Measurements from ENCODE around the gene ANKRD34A.

Gene ANKRD34A

GRCh38 chr1:145990249-145990855 lies 26.0 kb upstream of the ANKRD34A start:
- peak; percentile 46 for DNase-seq

- DNase-seq = no peak
These were observed 24.4 kb upstream of the ANKRD34A start for GRCh38 chr1:145988773-145989172.

DNA sequence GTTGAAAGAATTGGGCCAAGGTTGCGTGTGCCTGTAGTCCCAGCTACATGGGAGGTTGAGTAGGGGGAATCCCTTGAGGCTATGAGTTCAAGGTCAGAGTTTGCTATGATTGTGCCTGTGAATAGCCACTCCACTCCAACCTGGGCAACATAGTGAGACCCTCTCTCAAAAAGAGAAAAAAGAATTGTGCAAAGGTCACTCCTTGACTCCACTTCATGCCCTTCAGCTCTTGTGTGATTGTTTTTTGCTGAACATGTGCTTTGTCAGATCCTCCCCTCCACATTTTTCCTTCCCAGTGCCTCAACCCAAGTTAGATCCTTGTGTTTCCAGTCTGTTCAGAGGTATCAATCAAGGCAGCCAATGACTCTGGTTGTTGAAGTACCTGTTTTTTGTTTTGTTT lies 23.6 kb upstream of the ANKRD34A start:
- no peak for DNase-seq

DNA sequence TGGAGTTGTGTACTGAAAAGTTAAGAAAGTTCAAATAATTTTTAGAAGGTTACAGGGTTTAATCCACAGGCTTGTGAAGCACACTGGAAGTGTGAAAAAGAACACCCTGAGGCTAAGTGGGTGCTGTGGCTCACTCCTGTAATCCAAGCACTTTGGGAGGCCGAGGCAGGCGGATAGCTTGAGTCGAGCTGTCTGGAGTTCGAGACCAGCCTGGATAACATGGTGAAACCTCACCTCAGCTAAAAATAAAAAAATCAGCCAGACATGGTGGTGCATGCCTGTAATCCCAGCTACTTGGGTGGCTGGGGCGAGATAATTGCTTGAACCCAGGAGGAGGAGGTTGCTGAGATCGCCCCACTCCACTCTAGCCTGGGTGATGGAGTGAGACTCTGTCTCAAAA lies 22.2 kb upstream of the ANKRD34A start:
- no peak for DNase-seq

DNA sequence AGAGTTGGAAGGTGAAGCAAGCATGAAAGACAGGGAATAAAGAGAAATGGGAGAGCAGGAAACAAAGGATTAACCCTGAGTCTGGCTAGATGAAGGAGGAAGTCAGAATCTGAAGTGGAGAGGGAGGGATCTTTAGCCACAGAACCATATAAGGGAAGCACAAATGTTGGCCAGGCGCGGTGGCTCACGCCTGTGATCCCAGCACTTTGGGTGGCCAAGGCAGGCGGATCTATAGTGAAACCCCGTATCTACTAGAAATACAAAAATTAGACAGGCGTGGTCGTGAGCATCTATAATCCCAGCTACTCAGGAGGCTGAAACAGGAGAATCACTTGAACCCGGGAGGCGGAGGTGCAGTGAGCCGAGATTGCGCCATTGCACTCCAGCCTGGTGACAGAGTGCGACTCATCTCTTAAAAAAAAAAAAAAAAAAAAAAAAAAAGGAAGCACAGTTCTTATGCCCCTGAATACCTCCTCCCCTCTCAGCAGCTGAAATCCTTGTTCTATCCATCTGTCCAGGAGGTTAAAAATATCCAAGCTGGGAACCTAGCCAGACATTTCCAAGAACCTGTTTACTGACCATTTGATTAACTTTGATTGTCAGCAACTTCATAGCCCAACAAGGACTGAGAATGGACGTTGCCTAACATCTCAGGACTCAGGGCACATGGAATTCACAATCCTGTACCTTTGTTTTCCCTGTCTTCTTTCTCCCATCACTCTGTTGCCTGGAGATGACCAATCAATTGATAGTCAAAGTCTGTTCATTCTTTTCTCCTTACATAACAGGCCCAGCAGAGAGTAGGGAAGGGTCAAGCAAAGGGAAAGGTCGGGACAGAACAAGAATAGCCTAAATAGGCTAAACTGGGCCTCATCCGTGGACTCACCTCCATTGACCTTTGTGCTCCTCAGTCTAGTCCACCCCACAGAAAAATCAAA lies 21.4 kb upstream of the ANKRD34A start:
- DNase-seq = peak; percentile 31

- no peak for DNase-seq
These were observed 20.7 kb upstream of the ANKRD34A start for GRCh38 chr1:145985129-145985501.

- no peak for DNase-seq
These were observed 19.8 kb upstream of the ANKRD34A start for GRCh38 chr1:145983960-145984830.

GRCh38 chr1:145983206-145983675 lies 18.9 kb upstream of the ANKRD34A start:
- DNase-seq = no peak

GRCh38 chr1:145982010-145982723 lies 17.8 kb upstream of the ANKRD34A start:
- DNase-seq = no peak

DNA sequence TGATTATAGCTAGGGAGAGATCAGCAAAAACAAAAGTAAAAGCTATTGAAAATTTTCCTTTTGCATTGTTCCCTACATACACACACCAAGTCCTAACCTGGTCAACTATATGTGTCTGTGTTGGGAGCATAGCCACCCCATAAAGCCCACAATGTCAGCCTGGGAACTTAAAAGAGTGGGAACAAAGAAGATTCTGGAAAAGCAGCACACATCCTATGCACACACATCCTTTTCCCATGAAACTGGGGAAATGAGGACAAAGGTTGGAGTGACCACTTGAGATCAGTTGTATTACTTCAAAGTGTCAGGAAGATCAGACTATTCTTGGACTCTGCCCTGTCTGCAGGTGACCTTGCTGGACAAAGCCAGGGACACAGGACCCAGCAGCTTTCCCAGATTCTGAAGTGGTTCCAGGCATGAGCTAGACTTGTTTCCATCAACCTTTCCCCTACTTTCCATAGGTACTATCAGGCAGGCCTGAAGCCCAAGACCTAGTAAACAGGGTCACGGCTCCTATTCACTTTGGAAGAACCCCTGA lies 16.2 kb upstream of the ANKRD34A start:
- no peak for DNase-seq

GRCh38 chr1:145979746-145980456 lies 15.5 kb upstream of the ANKRD34A start:
- no peak for DNase-seq

DNA sequence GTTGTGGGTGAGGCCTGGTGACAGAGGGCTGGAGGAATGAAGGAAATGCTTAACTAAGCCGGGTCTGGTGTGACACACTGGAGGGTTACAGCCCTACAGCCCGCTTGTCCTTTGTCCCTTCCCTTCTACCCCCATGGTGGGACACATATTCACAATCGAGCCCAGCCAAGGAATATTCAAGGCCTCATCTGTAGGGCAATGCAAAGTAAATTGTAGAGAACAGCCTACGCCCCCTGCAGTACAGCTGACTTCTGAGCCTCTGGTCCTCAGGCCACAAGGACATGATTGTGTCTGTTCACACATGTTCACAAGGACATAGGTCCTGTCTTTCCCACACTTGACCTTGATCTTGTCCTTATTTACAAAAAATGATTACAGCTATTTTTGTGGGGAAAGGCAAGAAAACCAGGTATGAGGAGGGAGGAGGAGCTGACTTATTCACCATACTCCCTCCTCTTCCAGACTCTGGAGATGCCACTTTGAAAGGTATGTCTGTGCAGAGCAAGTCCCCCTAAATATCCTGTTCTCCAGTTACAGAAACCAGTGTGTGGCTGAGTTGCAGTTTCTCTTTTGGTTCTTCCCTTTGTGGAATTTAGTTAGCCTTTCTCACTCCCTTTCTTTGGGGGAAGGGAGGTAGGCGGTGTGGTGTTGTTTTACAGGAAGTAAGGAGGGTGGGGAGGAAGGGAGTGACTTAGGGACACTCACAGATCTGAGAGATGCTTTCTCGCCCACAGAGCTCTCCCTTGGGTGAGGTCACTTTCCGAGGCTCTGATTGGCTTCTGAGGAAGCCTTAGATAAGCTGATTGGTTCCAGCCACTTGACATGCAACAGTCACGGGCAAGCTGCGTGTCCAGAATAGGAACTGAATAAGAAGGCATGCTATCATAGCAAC lies 14.7 kb upstream of the ANKRD34A start:
- DNase-seq = peak; percentile 97

GRCh38 chr1:145978471-145978853 lies 14.1 kb upstream of the ANKRD34A start:
- DNase-seq = no peak

DNA sequence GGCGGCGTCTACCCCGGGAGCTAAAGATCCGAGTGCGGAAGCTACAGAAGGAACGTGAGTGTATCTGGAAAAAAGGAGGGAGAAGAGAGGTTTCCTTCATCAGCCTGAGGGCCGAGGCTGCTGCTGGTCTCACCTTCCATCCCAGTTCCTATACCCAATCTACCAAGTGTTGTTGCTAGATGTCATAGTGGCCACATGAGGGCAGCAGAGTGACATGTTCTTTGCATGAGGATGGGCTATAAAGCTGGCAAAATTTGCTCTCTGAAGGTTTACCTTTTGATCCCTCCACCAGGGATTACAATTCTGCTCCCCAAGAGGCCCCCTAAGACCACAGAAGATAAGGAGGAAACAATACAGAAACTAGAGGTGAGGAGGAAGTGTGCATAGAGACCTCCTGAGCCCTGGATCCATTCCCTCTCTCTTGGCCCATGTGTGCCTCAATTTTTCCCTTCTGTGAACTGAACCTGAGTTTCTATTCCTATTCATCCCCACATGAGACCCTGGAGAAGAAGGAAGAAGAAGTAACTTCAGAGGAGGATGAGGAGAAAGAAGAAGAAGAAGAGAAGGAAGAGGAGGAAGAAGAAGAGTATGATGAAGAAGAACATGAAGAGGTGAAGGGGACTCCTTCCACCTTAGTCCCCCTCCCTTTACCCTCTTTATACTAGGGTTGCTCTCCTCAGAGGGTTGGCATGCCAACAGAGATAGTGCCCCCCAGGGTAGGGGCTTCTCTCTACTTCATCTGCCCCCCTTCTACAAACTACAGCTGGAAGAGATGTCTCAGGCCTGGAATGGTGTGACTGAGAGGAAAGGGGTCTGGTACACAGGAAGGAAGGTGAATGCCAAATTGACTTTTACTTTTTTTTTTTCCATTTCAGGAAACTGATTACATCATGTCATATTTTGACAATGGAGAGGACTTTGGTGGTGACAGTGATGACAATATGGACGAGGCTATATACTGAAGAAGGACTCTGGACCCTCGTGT lies 13.4 kb upstream of the ANKRD34A start:
- peak; percentile 85 for DNase-seq

- DNase-seq = no peak
These were observed 12.6 kb upstream of the ANKRD34A start for GRCh38 chr1:145977016-145977415.

- DNase-seq = no peak
These were observed 10.8 kb upstream of the ANKRD34A start for GRCh38 chr1:145975216-145975615.

DNA sequence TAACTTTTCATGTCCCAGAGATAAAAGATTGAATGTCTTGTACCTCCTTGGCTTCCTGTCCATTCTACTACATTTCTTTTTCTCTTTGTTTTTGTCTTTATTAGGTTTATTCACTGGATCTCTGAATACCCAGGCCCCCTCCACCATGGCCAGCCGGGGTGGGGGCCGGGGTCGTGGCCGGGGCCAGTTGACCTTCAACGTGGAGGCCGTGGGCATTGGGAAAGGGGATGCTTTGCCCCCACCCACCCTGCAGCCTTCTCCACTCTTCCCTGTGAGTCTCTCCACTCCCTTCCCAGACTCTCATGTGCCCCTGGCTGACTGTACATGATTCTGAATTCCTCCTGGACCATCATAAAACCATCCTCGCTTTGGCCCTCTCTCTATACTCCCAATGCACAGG lies 10.3 kb upstream of the ANKRD34A start:
- no peak for DNase-seq

GRCh38 chr1:145972580-145972979 lies 8.2 kb upstream of the ANKRD34A start:
- no peak for DNase-seq

GRCh38 chr1:145967288-145967687 lies 2.9 kb upstream of the ANKRD34A start:
- no peak for DNase-seq

All from NCI-H1105 treated with DMSO at 0.1 percent for 48 hours (cell line).